IMR-90 (cell line): ENCODE data around the gene AKNA. TPM values are rescaled to one million over a fixed set of nuclear protein-coding genes. Genes with fewer than 3 reads are reported as not detected.

Source experiments
- ATAC-seq: fragments of 200-7000 bp; cut with Tn5 transposase; 2 replicates; pipeline ENCODE4 v1.9.1; 2020; ENCODE audit warnings: low read depth, mild to moderate bottlenecking, moderate library complexity
- BruUV-seq: library from RNA; stranded (reverse); fragments of 400-500 nt; replicated peaks from 2 replicates; lab custom pipeline; 2021; lab: Mats Ljungman, UMichigan
- CTCF ChIA-PET: fragments of 300-600 bp; formaldehyde crosslinking; extraction: SDS; loops from one replicate; lab custom pipeline; 2021; ENCODE audit warnings: antibody characterized with exemption; lab: Yijun Ruan, JAX
- POLR2A ChIA-PET: fragments of 300-600 bp; sonication (Branson Sonifier 250); formaldehyde crosslinking; loops from one replicate; lab custom pipeline; 2022; ENCODE audit warnings: antibody characterized with exemption; ENCODE audit not compliant: unreplicated experiment; lab: Charles Lee
- DNase-seq: peaks from one replicate; pipeline ENCODE4 v3.0.0; 2013
- H2AFZ ChIP-seq: replicated peaks from 2 replicates; pipeline ENCODE3; 2013; ENCODE audit warnings: low read length, mild to moderate bottlenecking; ENCODE audit not compliant: poor library complexity
- H2AK5ac ChIP-seq: 2 replicates; pipeline ENCODE4 v1.6.1; 2013; ENCODE audit warnings: low read depth, low read length, inconsistent platforms
- H2AK9ac ChIP-seq: replicated peaks from 2 replicates; pipeline ENCODE3; 2013; ENCODE audit warnings: mild to moderate bottlenecking, low read depth, low read length, moderate library complexity; ENCODE audit not compliant: poor library complexity
- H2BK120ac ChIP-seq: 2 replicates; pipeline ENCODE4 v1.6.1; 2013; ENCODE audit warnings: low read depth, low read length, inconsistent platforms
- H2BK15ac ChIP-seq: 3 replicates; pipeline ENCODE4 v1.6.1; 2013; ENCODE audit warnings: low read depth, low read length, inconsistent platforms
- H2BK20ac ChIP-seq: 2 replicates; pipeline ENCODE4 v1.6.1; 2013; ENCODE audit warnings: low read depth, mild to moderate bottlenecking, inconsistent platforms, low read length, moderate library complexity
- H2BK5ac ChIP-seq: 2 replicates; pipeline ENCODE4 v1.6.1; 2013; ENCODE audit warnings: mild to moderate bottlenecking, low read depth, low read length, inconsistent platforms; ENCODE audit not compliant: poor library complexity, severe bottlenecking
- H3K14ac ChIP-seq: replicated peaks from 2 replicates; pipeline ENCODE4 v1.6.1; 2013; ENCODE audit warnings: low read depth, low read length, inconsistent platforms
- H3K18ac ChIP-seq: 2 replicates; pipeline ENCODE4 v1.6.1; 2013; ENCODE audit warnings: low read depth, low read length, control low read depth
- H3K23ac ChIP-seq: 2 replicates; pipeline ENCODE4 v1.6.1; 2013; ENCODE audit warnings: low read depth, low read length, inconsistent platforms
- H3K27ac ChIP-seq: 2 replicates; pipeline ENCODE4 v1.5.1; 2013; ENCODE audit warnings: mild to moderate bottlenecking, control low read depth, low read length; ENCODE audit not compliant: insufficient read depth
- H3K27me3 ChIP-seq: 2 replicates; pipeline ENCODE4 v1.6.1; 2013; ENCODE audit warnings: low read length; ENCODE audit not compliant: control insufficient read depth, insufficient read depth
- H3K36me3 ChIP-seq: 2 replicates; pipeline ENCODE4 v1.6.1; 2013; ENCODE audit warnings: low read length, mixed read lengths; ENCODE audit not compliant: control insufficient read depth, insufficient read depth
- H3K4ac ChIP-seq: 2 replicates; pipeline ENCODE4 v1.6.1; 2013; ENCODE audit warnings: low read depth, low read length, inconsistent platforms
- H3K4me1 ChIP-seq: 2 replicates; pipeline ENCODE4 v1.6.1; 2013; ENCODE audit warnings: low read length, mixed read lengths; ENCODE audit not compliant: control insufficient read depth, insufficient read depth
- H3K4me2 ChIP-seq: 2 replicates; pipeline ENCODE4 v1.6.1; 2013; ENCODE audit warnings: low read depth, mild to moderate bottlenecking, control low read depth, low read length, moderate library complexity
- H3K4me3 ChIP-seq: 2 replicates; pipeline ENCODE4 v1.5.1; 2013; ENCODE audit warnings: low read depth, mild to moderate bottlenecking, control low read depth, low read length, moderate library complexity; ENCODE audit not compliant: insufficient read depth
- H3K56ac ChIP-seq: 2 replicates; pipeline ENCODE4 v1.6.1; 2013; ENCODE audit warnings: low read length, inconsistent platforms; ENCODE audit not compliant: insufficient read depth; ENCODE audit errors: extremely low read depth
- H3K79me1 ChIP-seq, 2 experiments: 2 replicates each; pipeline ENCODE4 v1.6.1; 2013; ENCODE audit warnings: low read length in 2 of 2, inconsistent platforms in 1 of 2, low read depth in 1 of 2
- H3K9ac ChIP-seq: 2 replicates; pipeline ENCODE4 v1.6.1; 2013; ENCODE audit warnings: low read depth, low read length, control low read depth
- H3K9me1 ChIP-seq: 2 replicates; pipeline ENCODE4 v1.6.1; 2013; ENCODE audit warnings: low read length, inconsistent platforms; ENCODE audit not compliant: insufficient read depth
- H3K9me3 ChIP-seq: 2 replicates; pipeline ENCODE4 v1.6.1; 2013; ENCODE audit warnings: low read length; ENCODE audit not compliant: control insufficient read depth, insufficient read depth
- H4K20me1 ChIP-seq: 2 replicates; pipeline ENCODE4 v1.6.1; 2013; ENCODE audit warnings: low read length, inconsistent platforms; ENCODE audit not compliant: insufficient read depth
- H4K5ac ChIP-seq: 2 replicates; pipeline ENCODE4 v1.6.1; 2013; ENCODE audit warnings: mild to moderate bottlenecking, low read depth, low read length, control low read depth
- H4K8ac ChIP-seq, 2 experiments: 2 replicates each; pipeline ENCODE4 v1.6.1; 2013; ENCODE audit warnings: low read depth in 2 of 2, low read length in 2 of 2, control low read depth in 1 of 2, inconsistent platforms in 1 of 2
- H4K91ac ChIP-seq: 2 replicates; pipeline ENCODE4 v1.6.1; 2013; ENCODE audit warnings: low read depth, low read length, inconsistent platforms; ENCODE audit not compliant: insufficient read depth
- BHLHE40 ChIP-seq: fragments of 150-350 bp; IDR thresholded peaks from 2 replicates; pipeline ENCODE4 v1.6.1; 2016; ENCODE audit warnings: mild to moderate bottlenecking, low read depth, low read length
- CEBPB ChIP-seq: IDR thresholded peaks from 2 replicates; pipeline ENCODE4 v1.6.1; 2012; ENCODE audit warnings: low read depth, low read length, improper control_type of control experiment
- CHD1 ChIP-seq: IDR thresholded peaks from 2 replicates; pipeline ENCODE4 v1.6.1; 2012; ENCODE audit warnings: low read depth, low read length, improper control_type of control experiment
- FOS ChIP-seq: fragments of 150-350 bp; IDR thresholded peaks from 2 replicates; pipeline ENCODE4 v1.6.1; 2016; ENCODE audit warnings: low read depth, low read length
- MAFK ChIP-seq: IDR thresholded peaks from 2 replicates; pipeline ENCODE4 v1.6.1; 2012; ENCODE audit warnings: low read depth, low read length, improper control_type of control experiment
- MAZ ChIP-seq: IDR thresholded peaks from 2 replicates; pipeline ENCODE4 v1.6.1; 2012; ENCODE audit warnings: low read depth, mild to moderate bottlenecking, low read length, improper control_type of control experiment, moderate library complexity, borderline replicate concordance
- MXI1 ChIP-seq: IDR thresholded peaks from 2 replicates; pipeline ENCODE4 v1.6.1; 2012; ENCODE audit warnings: low read depth, mild to moderate bottlenecking, low read length, moderate library complexity, borderline replicate concordance
- NFE2L2 ChIP-seq: fragments of 150-350 bp; IDR thresholded peaks from 2 replicates; pipeline ENCODE4 v1.6.1; 2016; ENCODE audit warnings: low read depth, mild to moderate bottlenecking, low read length
- POLR2A ChIP-seq: IDR thresholded peaks from 2 replicates; pipeline ENCODE4 v1.6.1; 2012; ENCODE audit warnings: mild to moderate bottlenecking, low read depth, low read length
- RAD21 ChIP-seq: IDR thresholded peaks from 2 replicates; pipeline ENCODE4 v1.6.1; 2012; ENCODE audit warnings: low read length, improper control_type of control experiment
- RCOR1 ChIP-seq: IDR thresholded peaks from 2 replicates; pipeline ENCODE4 v1.6.1; 2012; ENCODE audit warnings: mild to moderate bottlenecking, low read length, improper control_type of control experiment; ENCODE audit not compliant: insufficient replicate concordance
- RFX5 ChIP-seq: IDR thresholded peaks from 2 replicates; pipeline ENCODE4 v1.8.0; 2012; ENCODE audit warnings: low read depth, mild to moderate bottlenecking, low read length, moderate library complexity
- SMC3 ChIP-seq: fragments of 150-350 bp; IDR thresholded peaks from 2 replicates; pipeline ENCODE4 v1.6.1; 2016; ENCODE audit warnings: low read depth, mild to moderate bottlenecking, antibody characterized with exemption, low read length, moderate library complexity
- WGBS, 2 experiments: methylation state at CpG; one replicate each; pipeline versions ENCODE4 v1.1.5 to v1.1.7; 2013; ENCODE audit warnings: missing lambda C conversion rate in 2 of 2; ENCODE audit not compliant: insufficient read length in 1 of 2; ENCODE audit errors: extremely low coverage in 2 of 2; 5-methylcytosine and 5-hydroxymethylcytosine counted together
- dilution Hi-C: fragments of 300-500 bp; cut with HindIII; formaldehyde crosslinking; loops from one replicate; pipeline ENCODE4 v1.14.3; 2018; ENCODE audit warnings: low sequenced_read_pairs; ENCODE audit not compliant: unreplicated experiment
- in situ Hi-C: fragments of 300-500 bp; cut with MboI; formaldehyde crosslinking; loops from 3 replicates; pipeline ENCODE4 v1.14.3; 2019; ENCODE audit warnings: low sequenced_read_pairs, inconsistent platforms, mixed read lengths
- intact Hi-C: fragments of 100-400 bp; cut with micrococcal nuclease; formaldehyde crosslinking; loops from 2 replicates; pipeline ENCODE4 v1.10.0; 2022
- polyA plus RNA-seq, 3 experiments: library from polyadenylated mRNA; depleted of rRNA; stranded (reverse); fragments of >200 nt; gene quantifications; 2 replicates each; pipeline ENCODE4 v1.2.3, GENCODE V29; 2012; ENCODE audit warnings: low replicate concordance in 1 of 3
- total RNA-seq: library from RNA; depleted of rRNA; stranded (reverse); fragments of >200 nt; gene quantifications from 2 replicates; pipeline ENCODE4 v1.2.3, GENCODE V29; 2012
- TF ChIP-seq, protein P1 (sequence below): fragments of 150-350 bp; IDR thresholded peaks from 2 replicates; pipeline ENCODE4 v1.6.1; 2016; ENCODE audit warnings: low read depth, mild to moderate bottlenecking, low read length, moderate library complexity, borderline replicate concordance
- TF ChIP-seq, protein P2 (sequence below): conservative IDR thresholded peaks from 2 replicates; pipeline ENCODE4 v1.5.1; 2012; ENCODE audit warnings: mild to moderate bottlenecking, low read depth, low read length, improper control_type of control experiment
- TF ChIP-seq, protein P3 (sequence below): fragments of 150-350 bp; IDR thresholded peaks from 2 replicates; pipeline ENCODE4 v1.6.1; 2017; ENCODE audit warnings: mild to moderate bottlenecking, antibody characterized with exemption, low read length, low read depth

The AKNA gene
- total and polyA plus RNA-seq, 2 of the 4 experiments (the other 2 are of a cell fraction), result 2.7 to 7.3 TPM

DNA sequence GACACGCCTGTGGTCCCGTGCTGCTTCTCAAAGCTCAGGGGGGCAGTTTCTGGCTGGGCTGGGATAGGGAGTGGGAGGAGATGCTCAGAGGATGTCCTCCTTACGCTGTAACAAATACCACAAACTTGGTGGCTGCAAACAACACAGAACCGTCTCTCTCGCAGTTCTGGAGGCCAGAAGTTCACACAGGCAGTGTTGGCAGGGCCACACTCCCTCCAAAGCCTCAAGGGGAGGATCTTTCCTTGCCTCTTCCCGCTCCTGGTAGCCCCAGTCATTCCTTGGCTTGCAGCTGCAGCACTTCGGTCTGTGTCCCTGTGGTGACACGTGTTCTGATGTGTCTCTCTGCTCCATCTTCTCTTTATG, 75.3 kb downstream of the AKNA start:
- Histone ChIP-seq H2BK5ac (no peak overlapping the region), H2BK20ac (no peak overlapping the region), H2BK120ac (no peak overlapping the region), H3K14ac (no peak overlapping the region), H4K20me1 (no peaks in the 10 kb centered on the region), H3K4ac (no peak overlapping the region), H3K9ac (no peak overlapping the region), H3K4me1 (peaks cover 2% of the 10 kb centered on the region; the same call in 1 of the 2 replicates), H4K91ac (no peak overlapping the region), H3K4me3 (no peak overlapping the region), H2AK9ac (no peak overlapping the region), H3K18ac (no peak overlapping the region), H3K9me1 (peaks cover 9% of the 10 kb centered on the region; the same call in 1 of the 2 replicates), H3K27ac (no peak overlapping the region), H4K5ac (no peak overlapping the region), H3K56ac (no peak overlapping the region), H2BK15ac (no peak overlapping the region; the same call in 2 of the 3 replicates), H3K27me3 (no peaks in the 10 kb centered on the region), H3K9me3 (no peaks in the 10 kb centered on the region), H3K36me3 (peaks cover 13% of the 10 kb centered on the region), H4K8ac (no peak overlapping the region), H3K79me1 (no peaks in the 10 kb centered on the region), H3K4me2 (no peak overlapping the region), H3K23ac (no peak overlapping the region), H2AFZ (no peak overlapping the region), H2AK5ac (no peak overlapping the region; the same call in 1 of the 2 replicates)
- BruUV-seq, result no TSS peak
- DNase-seq (no peak), ATAC-seq (no peak)
- dilution Hi-C loops, result no loop called here
- intact Hi-C loops, result no loop called here
- 80% methylated on average over 2 of the region's 8 CpGs; no CpG with 5 or more reads in 1 of the 2 experiments for WGBS, 2 experiments
- CTCF ChIA-PET, result no interaction called here
- POLR2A ChIA-PET, result no interaction called here
- in situ Hi-C loops, result no loop called here
- no peak for TF ChIP-seq FOS
- no peak for TF ChIP-seq CHD1
- TF ChIP-seq RAD21, result no peak
- TF ChIP-seq SMC3, result no peak
- TF ChIP-seq MAZ, result no peak
- TF ChIP-seq NFE2L2, result no peak
- TF ChIP-seq, protein P1, sequence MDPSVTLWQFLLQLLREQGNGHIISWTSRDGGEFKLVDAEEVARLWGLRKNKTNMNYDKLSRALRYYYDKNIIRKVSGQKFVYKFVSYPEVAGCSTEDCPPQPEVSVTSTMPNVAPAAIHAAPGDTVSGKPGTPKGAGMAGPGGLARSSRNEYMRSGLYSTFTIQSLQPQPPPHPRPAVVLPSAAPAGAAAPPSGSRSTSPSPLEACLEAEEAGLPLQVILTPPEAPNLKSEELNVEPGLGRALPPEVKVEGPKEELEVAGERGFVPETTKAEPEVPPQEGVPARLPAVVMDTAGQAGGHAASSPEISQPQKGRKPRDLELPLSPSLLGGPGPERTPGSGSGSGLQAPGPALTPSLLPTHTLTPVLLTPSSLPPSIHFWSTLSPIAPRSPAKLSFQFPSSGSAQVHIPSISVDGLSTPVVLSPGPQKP, result no peak
- no peak for TF ChIP-seq RCOR1
- no peak for TF ChIP-seq MAFK
- TF ChIP-seq BHLHE40, result no peak
- TF ChIP-seq, protein P2, sequence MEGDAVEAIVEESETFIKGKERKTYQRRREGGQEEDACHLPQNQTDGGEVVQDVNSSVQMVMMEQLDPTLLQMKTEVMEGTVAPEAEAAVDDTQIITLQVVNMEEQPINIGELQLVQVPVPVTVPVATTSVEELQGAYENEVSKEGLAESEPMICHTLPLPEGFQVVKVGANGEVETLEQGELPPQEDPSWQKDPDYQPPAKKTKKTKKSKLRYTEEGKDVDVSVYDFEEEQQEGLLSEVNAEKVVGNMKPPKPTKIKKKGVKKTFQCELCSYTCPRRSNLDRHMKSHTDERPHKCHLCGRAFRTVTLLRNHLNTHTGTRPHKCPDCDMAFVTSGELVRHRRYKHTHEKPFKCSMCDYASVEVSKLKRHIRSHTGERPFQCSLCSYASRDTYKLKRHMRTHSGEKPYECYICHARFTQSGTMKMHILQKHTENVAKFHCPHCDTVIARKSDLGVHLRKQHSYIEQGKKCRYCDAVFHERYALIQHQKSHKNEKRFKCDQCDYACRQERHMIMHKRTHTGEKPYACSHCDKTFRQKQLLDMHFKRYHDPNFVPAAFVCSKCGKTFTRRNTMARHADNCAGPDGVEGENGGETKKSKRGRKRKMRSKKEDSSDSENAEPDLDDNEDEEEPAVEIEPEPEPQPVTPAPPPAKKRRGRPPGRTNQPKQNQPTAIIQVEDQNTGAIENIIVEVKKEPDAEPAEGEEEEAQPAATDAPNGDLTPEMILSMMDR, result no peak
- TF ChIP-seq, protein P3, sequence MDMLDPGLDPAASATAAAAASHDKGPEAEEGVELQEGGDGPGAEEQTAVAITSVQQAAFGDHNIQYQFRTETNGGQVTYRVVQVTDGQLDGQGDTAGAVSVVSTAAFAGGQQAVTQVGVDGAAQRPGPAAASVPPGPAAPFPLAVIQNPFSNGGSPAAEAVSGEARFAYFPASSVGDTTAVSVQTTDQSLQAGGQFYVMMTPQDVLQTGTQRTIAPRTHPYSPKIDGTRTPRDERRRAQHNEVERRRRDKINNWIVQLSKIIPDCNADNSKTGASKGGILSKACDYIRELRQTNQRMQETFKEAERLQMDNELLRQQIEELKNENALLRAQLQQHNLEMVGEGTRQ, result no peak
- no peak for TF ChIP-seq RFX5
- TF ChIP-seq CEBPB, result no peak
- TF ChIP-seq POLR2A, result no peak
- TF ChIP-seq MXI1, result no peak
